OCI-LY7 (cell line): ENCODE results near the gene ANKRD13B. TPM values are rescaled to one million over a fixed set of nuclear protein-coding genes. Genes with fewer than 3 reads are reported as not detected.
A peak's percentile ranks its signal among the peaks of the same experiment; 100 is the strongest.

Experiments used
- BruUV-seq: library from RNA; stranded (reverse); fragments of 400-500 nt; replicated peaks from 2 replicates; lab custom pipeline; 2021; lab: Mats Ljungman, UMichigan
- CTCF ChIA-PET: fragments of 300-600 bp; sonication (Branson Sonifier 250); formaldehyde crosslinking; loops from one replicate; lab custom pipeline; 2022; ENCODE audit warnings: antibody characterized with exemption; ENCODE audit not compliant: unreplicated experiment; lab: Charles Lee
- POLR2A ChIA-PET: fragments of 300-600 bp; sonication (Branson Sonifier 250); formaldehyde crosslinking; loops from one replicate; lab custom pipeline; 2022; ENCODE audit warnings: antibody characterized with exemption; lab: Charles Lee
- DNase-seq: peaks from one replicate; pipeline ENCODE4 v3.0.0-alpha.2; 2015; ENCODE audit warnings: low spot score
- H2AFZ ChIP-seq: fragments of 200-600 bp; sonication (generic), shearing (Covaris generic); 2 replicates; pipeline ENCODE4 v1.6.1; 2014; ENCODE audit warnings: mild to moderate bottlenecking, antibody characterized with exemption, low read length, moderate library complexity
- H3K27ac ChIP-seq: fragments of 200-600 bp; sonication (generic); 2 replicates; pipeline ENCODE4 v1.5.1; 2014; ENCODE audit warnings: mixed run types, low read depth, mild to moderate bottlenecking, moderate library complexity, low read length, inconsistent platforms; ENCODE audit not compliant: poor library complexity, severe bottlenecking
- H3K36me3 ChIP-seq: fragments of 200-600 bp; sonication (generic); 2 replicates; pipeline ENCODE4 v1.6.1; 2014; ENCODE audit warnings: mild to moderate bottlenecking, antibody characterized with exemption, low read length, moderate library complexity, mixed read lengths; ENCODE audit not compliant: insufficient read depth
- H3K4me1 ChIP-seq: fragments of 200-600 bp; sonication (generic); 2 replicates; pipeline ENCODE4 v1.5.1; 2014; ENCODE audit warnings: mild to moderate bottlenecking, low read length; ENCODE audit not compliant: insufficient read depth, poor library complexity, severe bottlenecking
- H3K4me2 ChIP-seq: fragments of 200-600 bp; sonication (generic); 2 replicates; pipeline ENCODE4 v1.6.1; 2014; ENCODE audit warnings: mild to moderate bottlenecking, low read length
- H3K4me3 ChIP-seq: fragments of 200-600 bp; sonication (generic); 2 replicates; pipeline ENCODE4 v1.5.1; 2014; ENCODE audit warnings: mild to moderate bottlenecking, low read depth, low read length; ENCODE audit not compliant: poor library complexity, severe bottlenecking
- H3K79me2 ChIP-seq: fragments of 200-600 bp; sonication (generic); 2 replicates; pipeline ENCODE4 v1.6.1; 2016; ENCODE audit warnings: low read depth, mild to moderate bottlenecking, low read length, moderate library complexity, mixed read lengths; ENCODE audit not compliant: insufficient read depth
- H3K9me2 ChIP-seq: fragments of 200-600 bp; sonication (generic); 2 replicates; pipeline ENCODE4 v1.6.1; 2016; ENCODE audit warnings: mild to moderate bottlenecking, low read length, mixed read lengths; ENCODE audit not compliant: insufficient read depth
- H3K9me3 ChIP-seq: fragments of 200-600 bp; sonication (generic); 2 replicates; pipeline ENCODE4 v1.6.1; 2014; ENCODE audit warnings: mild to moderate bottlenecking, mixed run types, low read length, mixed read lengths
- H4K20me1 ChIP-seq: fragments of 200-600 bp; sonication (generic); 2 replicates; pipeline ENCODE4 v1.6.1; 2014; ENCODE audit warnings: mild to moderate bottlenecking, antibody characterized with exemption, low read length, moderate library complexity, mixed read lengths; ENCODE audit not compliant: insufficient read depth
- CTCF ChIP-seq: fragments of 200-600 bp; sonication (generic); conservative IDR thresholded peaks from 2 replicates; pipeline ENCODE4 v1.5.1; 2014; ENCODE audit warnings: mild to moderate bottlenecking, antibody characterized with exemption, low read length, moderate library complexity, mixed read lengths
- EZH2phosphoT487 ChIP-seq: fragments of 200-600 bp; sonication (generic); IDR thresholded peaks from 2 replicates; pipeline ENCODE4 v1.6.1; 2018; ENCODE audit warnings: low read depth, borderline replicate concordance, mild to moderate bottlenecking, mixed run types, antibody characterized with exemption, low read length, moderate library complexity, mixed read lengths
- intact Hi-C: fragments of 100-400 bp; cut with micrococcal nuclease; formaldehyde crosslinking; loops from one replicate; pipeline ENCODE4 v1.10.0; 2022; ENCODE audit not compliant: unreplicated experiment
- total RNA-seq, 2 experiments: library from RNA; depleted of rRNA in 1 of 2; stranded (reverse); fragments of >200 nt in 1 of 2; shearing (Covaris generic) in 1 of 2; gene quantifications; 2 replicates each; pipeline ENCODE4 v1.2.3, GENCODE V29; 2014 to 2022

ANKRD13B gene
- total RNA-seq, 2 experiments from 2014 or later: 22.8 to 30.5 TPM

GRCh38 chr17:29616300-29617048 is 23.5 kb downstream of the ANKRD13B start:
- intact Hi-C loops: loop anchor here (5.0 kb wide), 3 partner anchors 34 to 476 kb away; no protein-coding TSS in a partner anchor
- H3K36me3 ChIP-seq: 0 out of 2 replicates have a peak, but pooled peaks cover 5% of the 10 kb centered on the region
- H3K27ac ChIP-seq: no peak overlapping the region
- CTCF ChIA-PET: interaction anchor here (0.6 to 1.7 kb wide), 6 partner anchors 12 to 314 kb away, joined by 3 to 6 read pairs (median 3); no protein-coding TSS in a partner anchor
- BruUV-seq: no TSS peak
- no peak for DNase-seq
- POLR2A ChIA-PET: interaction anchor here (0.5 to 1.1 kb wide), 2 partner anchors 163 to 636 kb away, joined by 4 read pairs; no protein-coding TSS in a partner anchor
- H4K20me1 ChIP-seq: 0 out of 2 replicates have a peak, but pooled peaks cover 10% of the 10 kb centered on the region
- H3K79me2 ChIP-seq: no peaks in the 10 kb centered on the region
- H3K4me1 ChIP-seq: peaks cover 43% of the 10 kb centered on the region
- H3K9me2 ChIP-seq: no peaks in the 10 kb centered on the region
- peak overlapping the region; percentile 86 for H3K4me2 ChIP-seq
- no peak overlapping the region for H2AFZ ChIP-seq
- H3K9me3 ChIP-seq: no peaks in the 10 kb centered on the region
- no peak overlapping the region for H3K4me3 ChIP-seq
- TF ChIP-seq EZH2phosphoT487 (no peak), CTCF (no peak)

DNA sequence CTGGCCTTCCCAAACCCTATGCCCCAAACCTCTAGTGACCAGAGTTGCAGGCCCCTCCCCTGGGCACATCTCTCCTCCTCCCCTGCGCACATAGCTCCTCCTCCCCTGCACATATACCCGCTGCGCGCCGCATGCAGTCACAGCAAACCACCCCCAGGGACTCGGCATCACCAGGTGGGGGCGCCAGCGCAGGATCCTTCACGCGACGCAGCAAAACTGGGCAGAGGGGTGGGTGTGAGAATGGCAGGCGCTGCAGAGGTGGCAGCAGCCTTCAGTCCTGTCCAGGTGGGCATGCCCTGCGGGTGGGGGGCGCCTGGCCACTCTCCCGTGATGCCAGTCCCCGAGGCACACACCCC is 24.2 kb downstream of the ANKRD13B start:
- H2AFZ ChIP-seq: peak overlapping the region; percentile 84; the same call in 1 of the 2 replicates
- H3K79me2 ChIP-seq: no peaks in the 10 kb centered on the region
- DNase-seq: peak; percentile 91
- 0 out of 2 replicates have a peak, but pooled peaks cover 10% of the 10 kb centered on the region for H4K20me1 ChIP-seq
- H3K4me1 ChIP-seq: peaks cover 46% of the 10 kb centered on the region
- H3K27ac ChIP-seq: peak overlapping the region; percentile 32
- peak overlapping the region; percentile 86 for H3K4me2 ChIP-seq
- peak overlapping the region; percentile 58 for H3K4me3 ChIP-seq
- POLR2A ChIA-PET: interaction anchor here (0.5 to 1.1 kb wide), 2 partner anchors 163 to 637 kb away, joined by 4 read pairs; no protein-coding TSS in a partner anchor
- no peaks in the 10 kb centered on the region for H3K9me2 ChIP-seq
- no peaks in the 10 kb centered on the region for H3K9me3 ChIP-seq
- CTCF ChIA-PET: interaction anchor here (0.6 to 1.7 kb wide), 7 partner anchors 9 to 314 kb away, joined by 3 to 9 read pairs (median 3); no protein-coding TSS in a partner anchor
- BruUV-seq: no TSS peak
- intact Hi-C loops: loop anchor here (5.0 kb wide), 3 partner anchors 35 to 475 kb away; no protein-coding TSS in a partner anchor
- H3K36me3 ChIP-seq: 0 out of 2 replicates have a peak, but pooled peaks cover 5% of the 10 kb centered on the region
- no peak for TF ChIP-seq EZH2phosphoT487
- peak; percentile 87 for TF ChIP-seq CTCF
